ENCODE measurements around the gene LRRC2.
"Not testable (repeated sequence)": the region's sequence is repeated elsewhere in the genome, so short reads cannot be mapped to it uniquely, and the experiment has no call there.

DNA sequence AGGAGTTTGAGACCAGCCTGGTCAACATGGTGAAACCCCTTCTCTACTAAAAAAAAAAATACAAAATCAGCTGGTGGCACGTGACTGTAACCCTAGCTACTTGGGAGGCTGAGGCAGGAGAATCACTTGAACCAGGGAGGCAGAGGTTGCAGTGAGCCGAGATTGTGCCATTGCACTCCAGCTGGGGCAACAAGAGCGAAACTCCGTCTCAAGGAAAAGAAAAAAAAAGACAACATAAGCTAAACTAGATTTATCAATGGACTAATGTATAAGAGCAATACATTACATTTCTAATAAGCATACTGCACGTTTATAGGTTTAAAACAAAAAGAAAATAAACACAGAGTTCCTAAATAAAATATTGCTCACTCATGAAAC lies 27.7 kb downstream of the LRRC2 start:
- TF ChIP-seq, protein P1, sequence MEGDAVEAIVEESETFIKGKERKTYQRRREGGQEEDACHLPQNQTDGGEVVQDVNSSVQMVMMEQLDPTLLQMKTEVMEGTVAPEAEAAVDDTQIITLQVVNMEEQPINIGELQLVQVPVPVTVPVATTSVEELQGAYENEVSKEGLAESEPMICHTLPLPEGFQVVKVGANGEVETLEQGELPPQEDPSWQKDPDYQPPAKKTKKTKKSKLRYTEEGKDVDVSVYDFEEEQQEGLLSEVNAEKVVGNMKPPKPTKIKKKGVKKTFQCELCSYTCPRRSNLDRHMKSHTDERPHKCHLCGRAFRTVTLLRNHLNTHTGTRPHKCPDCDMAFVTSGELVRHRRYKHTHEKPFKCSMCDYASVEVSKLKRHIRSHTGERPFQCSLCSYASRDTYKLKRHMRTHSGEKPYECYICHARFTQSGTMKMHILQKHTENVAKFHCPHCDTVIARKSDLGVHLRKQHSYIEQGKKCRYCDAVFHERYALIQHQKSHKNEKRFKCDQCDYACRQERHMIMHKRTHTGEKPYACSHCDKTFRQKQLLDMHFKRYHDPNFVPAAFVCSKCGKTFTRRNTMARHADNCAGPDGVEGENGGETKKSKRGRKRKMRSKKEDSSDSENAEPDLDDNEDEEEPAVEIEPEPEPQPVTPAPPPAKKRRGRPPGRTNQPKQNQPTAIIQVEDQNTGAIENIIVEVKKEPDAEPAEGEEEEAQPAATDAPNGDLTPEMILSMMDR (IDR thresholded peaks at IDR 0.05): not testable (repeated sequence)
- not testable (repeated sequence) for TF ChIP-seq SIN3A (IDR thresholded peaks at IDR 0.05; ENCODE audit: borderline replicate concordance, insufficient read depth, low read depth, low read length)

All from Panc1 (cell line).